H1 (cell line): Measurements from ENCODE around the gene FLT3. TPM values are rescaled to one million over a fixed set of nuclear protein-coding genes. Genes with fewer than 3 reads are reported as not detected.

Experiments
- CTCF ChIA-PET: fragments of 300-600 bp; sonication (Branson Sonifier 250); formaldehyde crosslinking; loops from one replicate; lab custom pipeline; 2021; ENCODE audit not compliant: partially characterized antibody; lab: Charles Lee
- POLR2A ChIA-PET: fragments of 300-600 bp; sonication (Branson Sonifier 250); formaldehyde crosslinking; loops from one replicate; lab custom pipeline; 2021; ENCODE audit warnings: inconsistent platforms; ENCODE audit not compliant: partially characterized antibody; lab: Charles Lee
- DNase-seq, 2 experiments: peaks; one replicate each; pipeline versions ENCODE4 v3.0.0 to v3.0.0-alpha.2; 2010 to 2022; ENCODE audit warnings: low spot score in 2 of 2, low read depth in 1 of 2, mixed read lengths in 1 of 2
- FAIRE-seq: peaks from 2 replicates; lab custom pipeline; 2011; peaks lifted over from hg19 to GRCh38; lab: Jason Lieb, UNC
- H2AFZ ChIP-seq: 2 replicates; pipeline ENCODE4 v1.8.1; 2012; ENCODE audit warnings: low read length, inconsistent platforms
- H2AK5ac ChIP-seq: 2 replicates; pipeline ENCODE4 v1.6.1; 2013; ENCODE audit warnings: low read depth, low read length
- H2BK120ac ChIP-seq: replicated peaks from 2 replicates; pipeline ENCODE3; 2013; ENCODE audit warnings: low read depth, low read length, inconsistent platforms
- H2BK12ac ChIP-seq: 2 replicates; pipeline ENCODE4 v1.6.1; 2013; ENCODE audit warnings: low read depth, low read length
- H2BK15ac ChIP-seq: 2 replicates; pipeline ENCODE4 v1.6.1; 2013; ENCODE audit warnings: low read length
- H2BK20ac ChIP-seq: 2 replicates; pipeline ENCODE4 v1.6.1; 2013; ENCODE audit warnings: low read length
- H2BK5ac ChIP-seq: 2 replicates; pipeline ENCODE4 v1.6.1; 2013; ENCODE audit warnings: low read depth, low read length
- H3K14ac ChIP-seq: 2 replicates; pipeline ENCODE4 v1.6.1; 2013; ENCODE audit warnings: inconsistent platforms; ENCODE audit not compliant: insufficient read length
- H3K18ac ChIP-seq: 2 replicates; pipeline ENCODE4 v1.6.1; 2013; ENCODE audit warnings: low read length; ENCODE audit errors: extremely low read depth
- H3K23ac ChIP-seq: 2 replicates; pipeline ENCODE4 v1.6.1; 2013; ENCODE audit warnings: inconsistent platforms; ENCODE audit not compliant: insufficient read length
- H3K23me2 ChIP-seq: 2 replicates; pipeline ENCODE4 v1.6.1; 2013; ENCODE audit warnings: low read depth, low read length
- H3K27ac ChIP-seq: 2 replicates; pipeline ENCODE4 v1.6.1; 2011; ENCODE audit warnings: low read depth, low read length, inconsistent platforms
- H3K27me3 ChIP-seq, 4 experiments: replicated peaks in 1 of 4; 1 replicate in 1 of 4; 2 replicates in 3 of 4; pipeline versions ENCODE4 v1.6.1 to v1.8.1; 2011 to 2013; ENCODE audit warnings: low read length in 3 of 4, mild to moderate bottlenecking in 3 of 4, inconsistent platforms in 2 of 4, mixed read lengths in 2 of 4, moderate library complexity in 1 of 4; ENCODE audit not compliant: control insufficient read depth in 3 of 4, insufficient read depth in 3 of 4; ENCODE audit errors: extremely low read depth in 1 of 4
- H3K36me3 ChIP-seq, 4 experiments: 2 replicates each; pipeline versions ENCODE4 v1.6.1 to v1.8.1; 2011 to 2013; ENCODE audit warnings: mild to moderate bottlenecking in 4 of 4, low read length in 3 of 4, moderate library complexity in 2 of 4, control low read depth in 1 of 4, inconsistent platforms in 1 of 4; ENCODE audit not compliant: insufficient read depth in 4 of 4, control insufficient read depth in 2 of 4
- H3K4ac ChIP-seq: replicated peaks from 2 replicates; pipeline ENCODE3; 2013; ENCODE audit warnings: low read length, low read depth, mixed read lengths, inconsistent platforms; ENCODE audit not compliant: insufficient read length
- H3K4me1 ChIP-seq, 4 experiments: replicated peaks in 1 of 4; 1 replicate in 1 of 4; 2 replicates in 3 of 4; pipeline versions ENCODE4 v1.6.1 to v1.8.1; 2011 to 2013; ENCODE audit warnings: low read length in 3 of 4, inconsistent platforms in 2 of 4, mixed read lengths in 1 of 4; ENCODE audit not compliant: insufficient read depth in 4 of 4, control insufficient read depth in 3 of 4
- H3K4me2 ChIP-seq, 2 experiments: 2 replicates each; pipeline versions ENCODE4 v1.6.1 to v1.8.1; 2011 to 2013; ENCODE audit warnings: low read depth in 2 of 2, low read length in 2 of 2, control low read depth in 1 of 2, inconsistent platforms in 1 of 2, mild to moderate bottlenecking in 1 of 2; ENCODE audit not compliant: insufficient read depth in 1 of 2
- H3K4me3 ChIP-seq, 4 experiments: fragments of 200-600, 300-600 bp in 1 of 4; sonication (generic), shearing (Covaris generic), sonication (Bioruptor Twin) in 1 of 4; 2 replicates each; pipeline versions ENCODE4 v1.5.1 to v1.8.1; 2011 to 2016; ENCODE audit warnings: low read length in 4 of 4, low read depth in 3 of 4, control low read depth in 2 of 4, inconsistent platforms in 2 of 4, mild to moderate bottlenecking in 2 of 4, mixed read lengths in 1 of 4, moderate library complexity in 1 of 4; ENCODE audit not compliant: insufficient read depth in 2 of 4; ENCODE audit errors: extremely low read depth in 1 of 4
- H3K56ac ChIP-seq: replicated peaks from 2 replicates; pipeline ENCODE3; 2013; ENCODE audit warnings: low read depth, mild to moderate bottlenecking, mixed read lengths, low read length, inconsistent platforms; ENCODE audit not compliant: insufficient read length
- H3K79me1 ChIP-seq: 2 replicates; pipeline ENCODE4 v1.6.1; 2013; ENCODE audit warnings: low read depth, low read length, control low read depth
- H3K79me2 ChIP-seq, 2 experiments: 2 replicates each; pipeline versions ENCODE4 v1.6.1 to v1.8.1; 2012 to 2013; ENCODE audit warnings: low read length in 2 of 2, mild to moderate bottlenecking in 2 of 2, inconsistent platforms in 1 of 2; ENCODE audit not compliant: insufficient read depth in 2 of 2, control insufficient read depth in 1 of 2
- H3K9ac ChIP-seq, 4 experiments: replicated peaks in 1 of 4; 1 replicate in 1 of 4; 2 replicates in 3 of 4; pipeline versions ENCODE4 v1.6.1 to v1.8.1; 2011 to 2013; ENCODE audit warnings: low read depth in 3 of 4, low read length in 3 of 4, control low read depth in 2 of 4, mild to moderate bottlenecking in 2 of 4, moderate library complexity in 2 of 4, inconsistent platforms in 1 of 4; ENCODE audit errors: extremely low read depth in 1 of 4
- H3K9me3 ChIP-seq, 2 experiments: 2 replicates each; pipeline versions ENCODE4 v1.6.1 to v1.8.1; 2012 to 2013; ENCODE audit warnings: mild to moderate bottlenecking in 2 of 2, moderate library complexity in 2 of 2, control low read depth in 1 of 2, inconsistent platforms in 1 of 2, low read depth in 1 of 2, low read length in 1 of 2, mixed read lengths in 1 of 2; ENCODE audit not compliant: insufficient read depth in 2 of 2
- H4K20me1 ChIP-seq, 2 experiments: replicated peaks in 1 of 2; 2 replicates each; pipeline versions ENCODE3 to v1.8.1; 2011 to 2013; ENCODE audit warnings: inconsistent platforms in 2 of 2, low read length in 2 of 2, mild to moderate bottlenecking in 1 of 2; ENCODE audit not compliant: insufficient read depth in 2 of 2, control insufficient read depth in 1 of 2
- H4K5ac ChIP-seq: 2 replicates; pipeline ENCODE4 v1.6.1; 2013; ENCODE audit warnings: low read length, low read depth, mixed read lengths, inconsistent platforms; ENCODE audit not compliant: insufficient read length
- H4K8ac ChIP-seq: 2 replicates; pipeline ENCODE4 v1.8.0; 2013; ENCODE audit warnings: mild to moderate bottlenecking, moderate library complexity, low read length, inconsistent platforms; ENCODE audit not compliant: insufficient read depth; ENCODE audit errors: extremely low read depth
- H4K91ac ChIP-seq: replicated peaks from 2 replicates; pipeline ENCODE3; 2013; ENCODE audit warnings: low read length, mixed read lengths, inconsistent platforms; ENCODE audit not compliant: insufficient read length
- CHD2 ChIP-seq: IDR thresholded peaks from 2 replicates; pipeline ENCODE4 v1.6.1; 2012; ENCODE audit warnings: low read length, improper control_type of control experiment
- EZH2 ChIP-seq: fragments of 200-600 bp; sonication (generic); IDR thresholded peaks from 2 replicates; pipeline ENCODE4 v1.7.1; 2012; ENCODE audit warnings: low read depth, mild to moderate bottlenecking, moderate library complexity, low read length, inconsistent platforms; ENCODE audit not compliant: severe bottlenecking
- MAX ChIP-seq: IDR thresholded peaks from 2 replicates; pipeline ENCODE4 v1.6.1; 2012; ENCODE audit warnings: inconsistent platforms
- RNF2 ChIP-seq: fragments of 200-900, 300-1000 bp; sonication (generic); IDR thresholded peaks from 2 replicates; pipeline ENCODE4 v1.7.1; 2016; ENCODE audit warnings: borderline replicate concordance, low read depth, mild to moderate bottlenecking, antibody characterized with exemption, low read length; ENCODE audit not compliant: poor library complexity, severe bottlenecking; ENCODE audit errors: missing control alignments
- SUZ12 ChIP-seq: fragments of 200-600 bp; sonication (generic); IDR thresholded peaks from 2 replicates; pipeline ENCODE4 v1.6.1; 2012; ENCODE audit warnings: mild to moderate bottlenecking, inconsistent platforms, low read length, moderate library complexity, mixed read lengths
- WGBS, 2 experiments: shearing (Covaris generic) in 1 of 2; methylation state at CpG; one replicate each; pipeline versions ENCODE4 v1.1.6 to v1.1.7; 2013 to 2015; ENCODE audit warnings: low lambda C conversion rate in 2 of 2, mixed read lengths in 2 of 2, inconsistent platforms in 1 of 2, low coverage in 1 of 2, missing lambda C conversion rate in 1 of 2; ENCODE audit not compliant: insufficient replicate concordance in 2 of 2, insufficient coverage in 1 of 2, insufficient read length in 1 of 2; ENCODE audit errors: extremely low coverage in 1 of 2, missing lambda C conversion rate in 1 of 2; 5-methylcytosine and 5-hydroxymethylcytosine counted together
- polyA plus RNA-seq, 7 experiments: library from polyadenylated mRNA; depleted of rRNA in 3 of 7; stranded (reverse) in 5 of 7; unstranded in 2 of 7; fragments of >200 nt in 5 of 7; fragments of 200-250 nt in 2 of 7; gene quantifications; 1 replicate in 5 of 7; 2 replicates in 1 of 7; 4 replicates in 1 of 7; pipeline versions ENCODE4 v1.2.1 to v1.2.3, GENCODE V29; 2011 to 2013; ENCODE audit warnings: missing spikeins in 2 of 7, mixed read lengths in 2 of 7
- total RNA-seq: library from RNA; stranded (reverse); fragmentation: NEBNext Ultra II Directional; extraction: Animal tissue kit (Norgen Biotek cat#: 25700); gene quantifications from 2 replicates; pipeline ENCODE4 v1.2.1, GENCODE V29; 2021

The FLT3 gene
- total and polyA plus RNA-seq, 2 of the 8 experiments (the other 6 are each of a cell fraction or from before 2014, with no cell fraction given) = 0.44 to 0.71 TPM

- Histone ChIP-seq H3K18ac (peak overlapping the region; percentile 53; the same call in 1 of the 2 replicates), H2BK20ac (no peak overlapping the region), H2BK120ac (no peak overlapping the region), H3K9ac (no peak overlapping the region), H4K8ac (no peak overlapping the region), H2AK5ac (peak overlapping the region; percentile 88), H4K5ac (no peak overlapping the region), H4K91ac (no peak overlapping the region), H3K56ac (no peak overlapping the region), H3K36me3 (peaks cover 0 to 12% (median 0%) of the 10 kb centered on the region in 4 experiments; a peak in 1 of 8 replicates), H2AFZ (no peak overlapping the region), H4K20me1 (peaks cover 19 to 39% of the 10 kb centered on the region in 2 experiments), H3K27ac (no peak overlapping the region), H3K4me1 (peaks cover 8 to 55% (median 34%) of the 10 kb centered on the region in 4 experiments), H3K4ac (no peak overlapping the region), H2BK5ac (peak overlapping the region; percentile 71; the same call in 1 of the 2 replicates), H3K4me3 (peak overlapping the region in 1 of 4 experiments; percentile 12; a peak in 2 of 8 replicates), H3K79me2 (no peaks in the 10 kb centered on the region), H3K23ac (no peak overlapping the region), H3K9me3 (no peaks in the 10 kb centered on the region), H2BK15ac (peak overlapping the region; percentile 61; the same call in 1 of the 2 replicates), H3K79me1 (no peaks in the 10 kb centered on the region), H2BK12ac (no peak overlapping the region), H3K27me3 (peaks cover 93 to 100% (median 98%) of the 10 kb centered on the region in 4 experiments), H3K4me2 (peak overlapping the region; percentile 42 to 51), H3K23me2 (peaks cover 5% of the 10 kb centered on the region; the same call in 1 of the 2 replicates), H3K14ac (no peak overlapping the region)
- ChIA-PET POLR2A (interaction anchor here (0.6 to 1.9 kb wide), 6 partner anchors 9 to 174 kb away, joined by 3 to 8 read pairs (median 4); partner anchors contain the start of gene PDX1), CTCF (interaction anchor here (0.8 to 20.5 kb wide), 12 partner anchors 3 to 609 kb away, joined by 3 to 283 read pairs (median 5); partner anchors contain the start of genes CDX2 and URAD)
- TF ChIP-seq EZH2 (peak; percentile 98), RNF2 (peak; percentile 93), CHD2 (no peak), SUZ12 (peak; percentile 97), MAX (no peak)
- no peak for FAIRE-seq
- 5% methylated on average over 53 of the region's 53 CpGs; no CpG with 5 or more reads in 1 of the 2 experiments for WGBS, 2 experiments
- no peak for DNase-seq
Observed at GRCh38 chr13:27970382-27971235, 129.8 kb downstream of the FLT3 start.
